ENCODE results near the gene SHC4.

The SHC4 gene

DNA sequence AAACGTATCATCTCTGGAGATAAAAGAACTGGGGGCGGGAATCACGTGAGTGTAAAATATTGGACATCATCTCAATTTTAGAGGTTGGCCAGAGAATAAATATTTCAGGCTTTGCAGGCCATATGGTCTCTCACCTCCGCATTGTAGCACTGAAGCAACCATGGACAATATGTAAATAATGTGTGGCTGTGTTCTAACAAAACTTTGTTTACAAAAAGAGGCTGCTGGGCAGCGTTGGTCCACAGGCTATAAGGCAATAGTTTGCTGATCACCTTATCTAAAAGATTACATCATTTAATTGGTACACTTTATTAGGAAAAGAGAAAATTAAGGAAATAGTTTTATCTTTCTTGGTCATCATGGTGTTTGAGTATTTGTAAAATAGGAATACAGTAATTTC, 22.5 kb upstream of the SHC4 start:
- no peak overlapping the region for H3K18ac ChIP-seq (ENCODE audit: low read depth in 1 of 2, low read length in 2 of 2)
- H3K14ac ChIP-seq (ENCODE audit: low read length in 2 of 2): no peak overlapping the region
- peaks cover 1% of the 10 kb centered on the region for H3K79me1 ChIP-seq (replicated peaks; ENCODE audit: low read length, poor library complexity, severe bottlenecking)
- H3K4ac ChIP-seq (ENCODE audit: low read depth in 1 of 2, low read length in 2 of 2): no peak overlapping the region
- H3K4me3 ChIP-seq (ENCODE audit: insufficient read depth in 1 of 2, low read depth in 1 of 2, low read length in 2 of 2): no peak overlapping the region
- no peak overlapping the region for H3K27ac ChIP-seq (ENCODE audit: low read length, poor library complexity, severe bottlenecking)
- H3K27me3 ChIP-seq (ENCODE audit: control insufficient read depth in 1 of 2, insufficient read depth in 1 of 2, low read length in 2 of 2): peaks cover 0 to 3% of the 10 kb centered on the region in 2 experiments
- H3K36me3 ChIP-seq (ENCODE audit: control insufficient read depth in 1 of 2, insufficient read depth in 2 of 2, low read depth in 1 of 2, low read length in 2 of 2): peaks cover 0 to 27% of the 10 kb centered on the region in 2 experiments
- H2BK15ac ChIP-seq (ENCODE audit: low read depth, poor library complexity, severe bottlenecking): no peak overlapping the region
- no peak overlapping the region for H4K91ac ChIP-seq (ENCODE audit: low read length)
- no peak overlapping the region for H2BK5ac ChIP-seq (ENCODE audit: low read depth, low read length, poor library complexity, severe bottlenecking)
- H3K9ac ChIP-seq (ENCODE audit: low read length): no peak overlapping the region
- H3K4me1 ChIP-seq (ENCODE audit: control insufficient read depth, insufficient read depth, low read depth, low read length): no peaks in the 10 kb centered on the region
- no peak overlapping the region for H3K4me2 ChIP-seq (ENCODE audit: low read length, poor library complexity, severe bottlenecking)
- H3K9me3 ChIP-seq (ENCODE audit: control insufficient read depth, low read length): no peaks in the 10 kb centered on the region
- H2AK5ac ChIP-seq (ENCODE audit: low read length, severe bottlenecking): no peak overlapping the region
- H4K8ac ChIP-seq (ENCODE audit: low read length): no peak overlapping the region
- no peak overlapping the region for H2BK120ac ChIP-seq (ENCODE audit: low read depth, low read length)
- no peak overlapping the region for H2BK12ac ChIP-seq (ENCODE audit: low read length in 2 of 2)
- no peak for DNase-seq
- 100% methylated on average over 4 of the region's 5 CpGs for WGBS
- no peak overlapping the region for H3K23ac ChIP-seq (ENCODE audit: low read length in 2 of 2)
- H2AFZ ChIP-seq (ENCODE audit: low read depth, low read length): no peak overlapping the region

DNA sequence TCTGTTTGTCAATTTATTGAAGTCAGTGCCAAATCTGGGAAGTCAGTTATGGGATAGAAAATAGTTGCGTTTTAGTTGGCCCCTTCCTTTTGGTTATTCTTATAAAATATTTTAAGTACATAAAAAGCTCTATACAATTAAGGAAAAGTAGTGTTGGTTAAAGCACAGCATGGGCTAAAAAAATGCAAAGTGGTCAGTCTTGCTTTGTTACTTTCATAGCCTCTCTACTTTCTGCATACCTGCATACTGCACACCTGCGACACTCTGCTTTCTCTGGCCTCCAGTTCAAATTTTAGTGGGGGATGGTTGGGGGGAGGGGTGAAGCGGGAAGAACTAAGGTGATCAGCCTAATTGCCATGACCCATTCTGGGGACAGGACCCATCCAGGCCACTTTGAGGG, 21.8 kb upstream of the SHC4 start:
- no peak overlapping the region for H4K8ac ChIP-seq (ENCODE audit: low read length)
- H3K18ac ChIP-seq (ENCODE audit: low read depth in 1 of 2, low read length in 2 of 2): no peak overlapping the region
- H3K4ac ChIP-seq (ENCODE audit: low read depth in 1 of 2, low read length in 2 of 2): no peak overlapping the region
- DNase-seq: no peak
- no peaks in the 10 kb centered on the region for H3K4me1 ChIP-seq (ENCODE audit: control insufficient read depth, insufficient read depth, low read depth, low read length)
- no peak overlapping the region for H2BK120ac ChIP-seq (ENCODE audit: low read depth, low read length)
- no peak overlapping the region for H3K14ac ChIP-seq (ENCODE audit: low read length in 2 of 2)
- H3K9ac ChIP-seq (ENCODE audit: low read length): peak overlapping the region; percentile 37
- peaks cover under 1% of the 10 kb centered on the region for H3K79me1 ChIP-seq (replicated peaks; ENCODE audit: low read length, poor library complexity, severe bottlenecking)
- no peak overlapping the region for H3K4me3 ChIP-seq (ENCODE audit: insufficient read depth in 1 of 2, low read depth in 1 of 2, low read length in 2 of 2)
- no peak overlapping the region for H2AK5ac ChIP-seq (ENCODE audit: low read length, severe bottlenecking)
- no peaks in the 10 kb centered on the region for H3K9me3 ChIP-seq (ENCODE audit: control insufficient read depth, low read length)
- H4K91ac ChIP-seq (ENCODE audit: low read length): no peak overlapping the region
- peaks cover 0 to 3% of the 10 kb centered on the region in 2 experiments for H3K27me3 ChIP-seq (ENCODE audit: control insufficient read depth in 1 of 2, insufficient read depth in 1 of 2, low read length in 2 of 2)
- no CpG with 5 or more reads among the region's 3 CpGs for WGBS
- H2BK15ac ChIP-seq (ENCODE audit: low read depth, poor library complexity, severe bottlenecking): no peak overlapping the region
- H3K23ac ChIP-seq (ENCODE audit: low read length in 2 of 2): no peak overlapping the region
- peaks cover 0 to 21% of the 10 kb centered on the region in 2 experiments for H3K36me3 ChIP-seq (ENCODE audit: control insufficient read depth in 1 of 2, insufficient read depth in 2 of 2, low read depth in 1 of 2, low read length in 2 of 2)
- no peak overlapping the region for H3K4me2 ChIP-seq (ENCODE audit: low read length, poor library complexity, severe bottlenecking)
- H2BK5ac ChIP-seq (ENCODE audit: low read depth, low read length, poor library complexity, severe bottlenecking): no peak overlapping the region
- H2AFZ ChIP-seq (ENCODE audit: low read depth, low read length): no peak overlapping the region
- H3K27ac ChIP-seq (ENCODE audit: low read length, poor library complexity, severe bottlenecking): no peak overlapping the region
- no peak overlapping the region for H2BK12ac ChIP-seq (ENCODE audit: low read length in 2 of 2)

DNA sequence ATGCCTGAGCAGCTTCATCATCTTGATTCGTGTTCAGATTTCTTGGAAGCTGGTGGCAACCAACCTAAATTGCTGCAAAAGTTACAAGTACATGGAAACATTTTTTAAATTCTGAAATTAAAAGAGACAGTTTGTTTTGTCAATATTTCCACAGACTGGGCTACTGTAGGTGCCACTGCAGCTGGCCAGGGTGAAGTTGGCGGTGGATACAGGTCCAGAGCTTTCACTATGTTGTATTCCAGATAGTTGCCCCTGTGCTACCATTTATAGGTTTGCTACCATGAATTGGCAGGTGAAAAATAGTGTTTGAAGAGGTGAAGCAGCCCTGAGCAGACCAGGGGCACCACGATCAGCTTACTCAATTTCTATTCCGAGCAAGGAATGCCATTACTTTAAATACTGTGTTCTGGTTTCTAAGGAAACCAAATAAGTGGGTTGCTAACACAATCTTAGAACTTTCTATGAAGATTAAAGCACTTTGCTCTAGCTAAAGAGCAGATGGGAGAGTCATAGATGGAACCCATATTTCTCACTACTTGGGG, 21.2 kb upstream of the SHC4 start:
- H4K8ac ChIP-seq (ENCODE audit: low read length): no peak overlapping the region
- no peak overlapping the region for H2BK5ac ChIP-seq (ENCODE audit: low read depth, low read length, poor library complexity, severe bottlenecking)
- H3K27ac ChIP-seq (ENCODE audit: low read length, poor library complexity, severe bottlenecking): no peak overlapping the region
- H3K14ac ChIP-seq (ENCODE audit: low read length in 2 of 2): peak overlapping the region in 1 of 2 experiments; percentile 21
- no peak overlapping the region for H3K4ac ChIP-seq (ENCODE audit: low read depth in 1 of 2, low read length in 2 of 2)
- no peak overlapping the region for H4K91ac ChIP-seq (ENCODE audit: low read length)
- H3K27me3 ChIP-seq (ENCODE audit: control insufficient read depth in 1 of 2, insufficient read depth in 1 of 2, low read length in 2 of 2): peaks cover 0 to 3% of the 10 kb centered on the region in 2 experiments
- H3K23ac ChIP-seq (ENCODE audit: low read length in 2 of 2): no peak overlapping the region
- peak overlapping the region; percentile 37 for H3K9ac ChIP-seq (ENCODE audit: low read length)
- no peaks in the 10 kb centered on the region for H3K79me1 ChIP-seq (replicated peaks; ENCODE audit: low read length, poor library complexity, severe bottlenecking)
- H2AK5ac ChIP-seq (ENCODE audit: low read length, severe bottlenecking): no peak overlapping the region
- no peak overlapping the region for H3K4me3 ChIP-seq (ENCODE audit: insufficient read depth in 1 of 2, low read depth in 1 of 2, low read length in 2 of 2)
- 70% methylated on average over 3 of the region's 4 CpGs for WGBS
- H3K4me2 ChIP-seq (ENCODE audit: low read length, poor library complexity, severe bottlenecking): no peak overlapping the region
- H2BK12ac ChIP-seq (ENCODE audit: low read length in 2 of 2): no peak overlapping the region
- H2AFZ ChIP-seq (ENCODE audit: low read depth, low read length): no peak overlapping the region
- H3K9me3 ChIP-seq (ENCODE audit: control insufficient read depth, low read length): no peaks in the 10 kb centered on the region
- H3K36me3 ChIP-seq (ENCODE audit: control insufficient read depth in 1 of 2, insufficient read depth in 2 of 2, low read depth in 1 of 2, low read length in 2 of 2): peaks cover 0 to 15% of the 10 kb centered on the region in 2 experiments
- no peaks in the 10 kb centered on the region for H3K4me1 ChIP-seq (ENCODE audit: control insufficient read depth, insufficient read depth, low read depth, low read length)
- no peak overlapping the region for H2BK120ac ChIP-seq (ENCODE audit: low read depth, low read length)
- H3K18ac ChIP-seq (ENCODE audit: low read depth in 1 of 2, low read length in 2 of 2): no peak overlapping the region
- peak; percentile 59 for DNase-seq
- no peak overlapping the region for H2BK15ac ChIP-seq (ENCODE audit: low read depth, poor library complexity, severe bottlenecking)

DNA sequence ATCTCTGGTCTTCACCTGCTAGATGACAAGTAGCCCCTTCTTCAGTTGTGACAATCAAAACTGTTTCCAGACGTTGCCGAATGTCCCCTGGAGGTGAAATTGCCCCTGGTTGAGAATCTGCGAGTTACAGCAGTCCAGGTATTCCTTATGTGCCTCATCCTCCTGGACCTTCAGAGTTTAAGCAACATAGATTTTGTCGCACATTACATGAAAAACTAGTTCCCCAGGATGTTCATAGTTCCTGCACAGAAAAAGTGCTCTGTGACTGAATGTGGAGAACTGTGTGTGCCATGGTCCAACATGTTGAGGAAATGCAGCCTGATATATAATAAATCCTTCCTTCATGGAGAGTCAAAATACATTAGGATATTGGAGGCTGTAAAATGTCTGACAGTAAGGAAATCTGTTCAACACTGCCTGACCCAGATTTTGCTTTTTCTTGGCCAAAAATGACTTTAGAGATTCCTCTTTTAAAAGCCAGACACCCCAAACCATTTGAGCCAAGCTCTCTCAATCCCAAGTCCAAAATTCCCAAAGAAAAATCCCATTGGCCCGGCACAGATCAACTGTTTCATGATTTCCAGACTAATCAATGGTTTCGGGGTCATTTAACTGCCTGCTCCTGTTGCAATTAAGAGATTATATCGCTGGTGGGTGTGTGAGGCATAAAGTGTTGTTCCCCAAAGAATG, 20.4 kb upstream of the SHC4 start:
- Histone ChIP-seq H2BK15ac (ENCODE audit: low read depth, poor library complexity, severe bottlenecking) (no peak overlapping the region), H3K4me1 (ENCODE audit: control insufficient read depth, insufficient read depth, low read depth, low read length) (no peaks in the 10 kb centered on the region), H3K79me1 (replicated peaks; ENCODE audit: low read length, poor library complexity, severe bottlenecking) (no peaks in the 10 kb centered on the region), H3K27ac (ENCODE audit: low read length, poor library complexity, severe bottlenecking) (no peak overlapping the region), H4K91ac (ENCODE audit: low read length) (no peak overlapping the region), H3K36me3 (ENCODE audit: control insufficient read depth in 1 of 2, insufficient read depth in 2 of 2, low read depth in 1 of 2, low read length in 2 of 2) (peaks cover 0 to 12% of the 10 kb centered on the region in 2 experiments), H2BK120ac (ENCODE audit: low read depth, low read length) (no peak overlapping the region), H2BK5ac (ENCODE audit: low read depth, low read length, poor library complexity, severe bottlenecking) (no peak overlapping the region), H3K27me3 (ENCODE audit: control insufficient read depth in 1 of 2, insufficient read depth in 1 of 2, low read length in 2 of 2) (peaks cover 0 to 3% of the 10 kb centered on the region in 2 experiments), H3K4me3 (ENCODE audit: insufficient read depth in 1 of 2, low read depth in 1 of 2, low read length in 2 of 2) (no peak overlapping the region), H3K4me2 (ENCODE audit: low read length, poor library complexity, severe bottlenecking) (no peak overlapping the region), H2AK5ac (ENCODE audit: low read length, severe bottlenecking) (no peak overlapping the region), H3K4ac (ENCODE audit: low read depth in 1 of 2, low read length in 2 of 2) (no peak overlapping the region), H3K18ac (ENCODE audit: low read depth in 1 of 2, low read length in 2 of 2) (no peak overlapping the region), H2AFZ (ENCODE audit: low read depth, low read length) (no peak overlapping the region), H3K23ac (ENCODE audit: low read length in 2 of 2) (no peak overlapping the region), H3K14ac (ENCODE audit: low read length in 2 of 2) (no peak overlapping the region), H3K9ac (ENCODE audit: low read length) (peak overlapping the region; percentile 37), H3K9me3 (ENCODE audit: control insufficient read depth, low read length) (no peaks in the 10 kb centered on the region), H2BK12ac (ENCODE audit: low read length in 2 of 2) (no peak overlapping the region), H4K8ac (ENCODE audit: low read length) (no peak overlapping the region)
- WGBS: 92% methylated on average over 6 of the region's 7 CpGs
- DNase-seq: no peak
